Neural cell (in vitro differentiated cells): ENCODE results near the gene CNOT4.

ENCODE experiments used
- CTCF ChIP-seq: fragments of 450-650 bp; IDR thresholded peaks from 2 replicates; pipeline ENCODE4 v1.5.1; 2014; ENCODE audit warnings: antibody characterized with exemption, mild to moderate bottlenecking, moderate library complexity; ENCODE audit not compliant: poor library complexity, severe bottlenecking
- EP300 ChIP-seq: fragments of 450-650 bp; conservative IDR thresholded peaks from 2 replicates; pipeline ENCODE4 v1.6.1; 2014; ENCODE audit warnings: antibody characterized with exemption, mild to moderate bottlenecking, moderate library complexity; ENCODE audit not compliant: poor library complexity, severe bottlenecking
- POLR2AphosphoS5 ChIP-seq: IDR thresholded peaks from 2 replicates; pipeline ENCODE4 v1.6.1; 2012

GRCh38 chr7:135463908-135464307, 46.0 kb downstream of the CNOT4 start:
- TF ChIP-seq POLR2AphosphoS5 = no peak
- TF ChIP-seq CTCF = no peak
- TF ChIP-seq EP300 = no peak
